NCI-H1694 (cell line): ENCODE results near the gene IGSF8.

ENCODE experiments used
- DNase-seq: peaks from one replicate; lab custom pipeline; 2025; lab: John Stamatoyannopoulos, UW

Gene IGSF8

DNA sequence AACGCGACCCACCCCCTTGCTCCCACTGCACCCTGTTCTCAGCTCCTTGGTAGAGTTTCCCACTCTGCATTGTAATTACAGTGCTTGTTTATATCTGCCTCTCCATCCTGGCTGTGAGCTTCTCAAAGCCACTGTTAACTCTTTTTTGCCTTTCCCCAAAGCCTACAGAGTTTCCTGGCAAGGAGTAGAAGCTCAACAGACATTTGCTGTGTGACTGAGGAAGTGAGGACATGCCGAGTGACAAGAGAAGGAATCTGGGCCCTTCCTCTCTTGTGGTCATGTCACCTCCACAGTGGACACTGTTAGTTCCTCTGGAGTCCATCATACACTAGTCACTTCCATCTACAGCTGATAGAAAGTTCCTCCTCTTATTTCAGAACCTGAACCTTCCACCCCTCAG lies 6.1 kb upstream of the IGSF8 start:
- no peak for DNase-seq

DNA sequence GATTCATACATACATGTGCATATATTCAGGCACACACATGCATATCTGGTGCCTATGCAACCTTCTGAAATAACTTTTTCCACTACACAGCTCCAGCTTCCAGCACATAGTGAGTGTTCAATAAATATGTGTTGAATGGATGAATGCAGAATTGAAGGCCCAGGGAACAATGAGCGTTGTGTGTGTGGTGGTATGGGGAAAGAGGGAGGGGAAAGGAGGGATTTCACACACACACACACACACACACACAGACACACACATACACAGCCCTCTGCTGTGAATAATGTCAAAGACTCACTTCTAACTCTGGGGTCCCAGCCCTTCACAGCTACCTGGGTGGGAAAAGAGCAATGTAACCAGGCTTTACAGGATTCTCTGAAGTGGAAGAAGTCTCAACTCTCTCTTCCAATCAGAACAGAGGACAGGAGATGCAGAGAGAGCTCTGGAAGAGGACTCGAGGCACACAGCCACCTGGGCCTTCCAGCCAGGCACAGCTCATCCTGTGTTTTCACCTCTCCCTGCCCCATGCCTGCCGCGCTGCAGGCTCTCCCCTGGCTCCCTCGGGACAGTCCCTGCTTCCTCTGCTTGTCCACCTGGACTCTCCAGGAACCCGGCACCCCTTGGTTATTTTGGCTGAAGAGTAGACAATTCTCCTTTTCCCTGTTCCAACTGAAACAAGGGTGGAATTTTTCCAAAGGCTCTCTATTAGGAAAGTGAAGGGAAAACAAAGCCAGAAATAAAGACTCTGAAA lies 5.4 kb upstream of the IGSF8 start:
- DNase-seq, result no peak

DNA sequence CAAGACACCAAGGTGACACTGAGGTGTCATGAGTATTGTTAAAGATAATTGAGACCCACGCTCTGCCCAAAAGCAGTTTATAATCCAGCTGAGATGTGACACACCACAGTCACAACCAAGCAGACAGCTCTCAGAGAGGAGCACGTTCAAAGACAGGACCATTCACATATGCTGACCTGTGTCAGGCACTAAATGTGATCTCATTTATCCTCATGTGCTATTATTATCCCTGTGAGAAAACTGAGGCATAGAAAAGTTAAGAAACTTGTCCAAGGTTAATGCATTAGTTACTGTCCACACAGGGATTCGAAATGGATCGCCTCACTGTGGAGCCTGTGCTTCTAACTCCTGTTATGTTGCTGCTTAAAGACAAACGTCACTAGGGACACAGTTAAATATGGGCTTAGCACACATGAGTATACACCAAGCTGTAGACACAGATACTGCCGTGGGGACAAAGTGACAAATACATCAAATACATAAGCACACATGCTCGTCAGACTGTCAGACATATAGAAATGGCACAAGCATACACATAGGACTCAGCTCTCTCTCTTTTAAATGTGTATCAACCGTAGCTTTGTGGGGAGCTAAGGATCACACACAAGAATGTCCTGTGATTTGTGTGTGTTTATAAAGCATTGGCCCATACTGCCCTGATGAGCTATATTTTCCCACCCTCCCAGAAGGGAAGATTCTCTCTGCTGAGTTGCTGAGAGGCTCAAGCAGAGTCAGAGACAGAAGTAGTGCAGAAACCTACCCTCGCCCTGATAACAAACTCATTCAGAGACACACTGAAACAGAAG lies 3.5 kb upstream of the IGSF8 start:
- no peak for DNase-seq

DNA sequence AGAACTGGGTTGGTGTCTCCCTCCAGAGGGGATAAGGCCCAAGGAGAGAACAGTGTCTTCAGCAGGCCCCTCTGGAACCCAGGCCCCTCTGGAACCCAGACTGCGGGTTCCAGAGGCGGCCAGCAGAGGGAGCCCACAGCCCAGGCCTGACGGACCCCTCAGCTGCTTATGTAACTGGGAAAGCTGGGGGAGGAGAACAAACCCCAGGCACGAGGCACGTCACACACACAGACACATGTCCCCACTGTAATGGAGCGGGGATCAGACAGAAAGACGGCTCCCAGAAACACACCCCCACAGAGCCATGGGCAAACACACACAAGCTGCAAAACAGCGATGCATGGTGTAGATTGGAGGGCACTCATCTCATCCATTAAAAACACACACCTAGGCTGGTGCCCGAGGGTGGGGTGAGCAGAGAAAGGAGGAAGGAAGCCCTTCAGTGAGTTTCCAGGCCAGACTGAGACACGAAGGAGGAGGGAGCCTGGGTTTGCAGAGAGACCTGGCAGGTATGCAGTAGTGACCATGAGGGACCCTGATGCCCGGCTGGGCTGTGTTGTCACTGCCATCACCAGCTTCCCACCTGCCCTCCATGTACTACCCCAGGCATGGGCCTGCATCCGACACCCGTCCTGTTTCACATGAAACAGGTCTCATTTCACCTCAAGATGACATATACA lies 2.8 kb upstream of the IGSF8 start:
- peak; percentile 86 for DNase-seq

DNA sequence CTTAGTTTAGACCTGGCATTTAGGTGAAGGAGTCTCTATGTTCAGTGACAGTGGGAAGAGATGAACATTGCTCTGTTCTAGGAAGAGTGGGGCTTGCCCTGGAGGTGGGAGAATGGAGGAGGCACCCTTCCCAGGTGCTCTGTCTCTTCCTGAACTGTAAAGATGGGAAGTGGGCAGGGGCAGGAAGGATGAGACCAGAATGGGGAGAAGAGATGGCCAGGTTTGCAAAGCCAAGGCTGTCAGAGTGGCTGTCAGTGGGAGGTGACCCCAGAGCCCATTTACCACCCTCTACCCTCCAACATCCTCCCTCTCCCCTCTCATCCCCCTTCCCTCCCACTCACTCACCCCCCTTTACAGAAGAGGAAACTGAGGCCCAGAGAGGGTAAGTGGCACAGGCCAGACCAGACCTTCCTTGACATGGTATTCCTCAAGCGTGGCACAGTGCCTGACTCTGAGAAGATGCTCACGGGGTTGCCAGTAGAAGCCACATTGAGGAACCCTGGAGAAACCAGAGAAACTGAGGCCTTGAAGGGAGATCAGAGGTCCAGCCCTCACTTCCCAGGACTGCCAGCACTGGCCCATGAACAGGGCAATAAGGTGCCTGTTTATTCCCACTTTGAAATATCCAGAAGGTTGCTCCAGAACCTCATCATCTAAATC lies 1.4 kb upstream of the IGSF8 start:
- DNase-seq, result no peak

DNA sequence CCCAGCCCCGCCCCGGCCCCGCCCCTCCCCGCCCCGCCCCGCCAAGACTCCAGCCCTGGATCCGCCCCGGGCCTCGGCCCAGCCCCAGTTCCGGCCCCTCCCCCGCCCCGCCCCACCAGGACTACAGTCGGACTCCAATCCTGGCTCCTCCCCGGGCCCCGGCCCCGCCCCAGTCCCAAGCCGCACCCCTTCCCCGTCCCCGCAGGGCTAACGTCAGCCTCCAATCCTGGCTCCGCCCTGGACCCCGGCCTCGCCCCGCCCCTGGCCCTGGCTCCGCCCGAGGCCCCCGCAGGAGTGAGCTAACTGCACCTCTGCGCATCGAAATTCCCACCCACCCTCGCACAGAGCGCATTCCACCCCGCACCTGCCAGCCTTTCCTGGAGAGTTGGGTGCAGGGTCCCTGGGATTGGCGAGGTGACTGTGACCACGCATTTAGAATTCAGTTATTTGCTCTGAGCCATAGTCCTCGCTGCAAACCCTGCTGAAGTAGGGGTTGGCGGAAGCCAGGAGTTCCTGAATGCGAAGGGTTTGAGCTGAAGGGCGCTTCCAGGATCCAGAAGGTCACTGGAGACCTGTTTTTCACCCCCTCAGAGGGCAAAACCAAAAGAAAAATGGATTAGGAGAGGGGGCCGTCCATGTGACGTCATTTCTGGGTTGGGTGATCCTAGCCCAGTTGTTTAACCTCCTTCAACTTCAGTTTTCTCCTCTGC lies 588 bp upstream of the IGSF8 start:
- peak; percentile 85 for DNase-seq

DNA sequence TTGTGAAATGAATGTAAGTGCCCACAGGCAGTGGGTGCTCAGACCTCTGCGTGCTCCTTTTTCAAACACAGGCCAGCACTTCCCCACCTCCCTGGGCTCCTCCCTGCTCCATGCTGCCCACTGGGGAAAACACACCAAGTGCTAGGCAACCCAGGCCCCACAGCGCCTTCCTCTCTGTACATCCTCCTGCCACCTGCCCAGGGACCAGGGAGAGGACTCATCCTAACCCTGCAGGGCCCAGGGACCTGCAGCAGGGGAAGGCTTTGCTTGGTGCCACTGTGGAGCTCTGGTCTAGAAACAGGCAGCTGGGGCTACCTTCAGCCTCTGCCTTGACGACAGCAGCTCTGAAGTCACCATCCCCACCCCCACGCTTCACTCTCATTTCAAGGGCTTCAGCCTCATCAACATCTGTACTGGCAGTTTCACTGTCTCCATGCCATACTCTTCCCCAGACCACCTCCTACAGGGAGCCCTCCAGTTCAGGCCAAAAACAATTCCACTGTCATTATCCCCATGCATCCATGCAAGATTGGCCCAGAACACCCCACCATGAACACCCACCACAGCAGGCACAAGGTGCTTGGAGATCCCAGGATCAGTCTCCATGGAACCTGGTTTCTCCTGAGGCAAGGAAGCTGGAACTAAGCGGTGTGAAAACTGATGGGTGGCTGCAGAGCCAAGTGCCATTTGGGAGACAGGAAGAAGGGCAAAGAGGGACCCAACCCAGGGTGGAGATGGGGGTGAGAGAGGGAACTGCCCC lies 1.1 kb downstream of the IGSF8 start:
- DNase-seq, result no peak

DNA sequence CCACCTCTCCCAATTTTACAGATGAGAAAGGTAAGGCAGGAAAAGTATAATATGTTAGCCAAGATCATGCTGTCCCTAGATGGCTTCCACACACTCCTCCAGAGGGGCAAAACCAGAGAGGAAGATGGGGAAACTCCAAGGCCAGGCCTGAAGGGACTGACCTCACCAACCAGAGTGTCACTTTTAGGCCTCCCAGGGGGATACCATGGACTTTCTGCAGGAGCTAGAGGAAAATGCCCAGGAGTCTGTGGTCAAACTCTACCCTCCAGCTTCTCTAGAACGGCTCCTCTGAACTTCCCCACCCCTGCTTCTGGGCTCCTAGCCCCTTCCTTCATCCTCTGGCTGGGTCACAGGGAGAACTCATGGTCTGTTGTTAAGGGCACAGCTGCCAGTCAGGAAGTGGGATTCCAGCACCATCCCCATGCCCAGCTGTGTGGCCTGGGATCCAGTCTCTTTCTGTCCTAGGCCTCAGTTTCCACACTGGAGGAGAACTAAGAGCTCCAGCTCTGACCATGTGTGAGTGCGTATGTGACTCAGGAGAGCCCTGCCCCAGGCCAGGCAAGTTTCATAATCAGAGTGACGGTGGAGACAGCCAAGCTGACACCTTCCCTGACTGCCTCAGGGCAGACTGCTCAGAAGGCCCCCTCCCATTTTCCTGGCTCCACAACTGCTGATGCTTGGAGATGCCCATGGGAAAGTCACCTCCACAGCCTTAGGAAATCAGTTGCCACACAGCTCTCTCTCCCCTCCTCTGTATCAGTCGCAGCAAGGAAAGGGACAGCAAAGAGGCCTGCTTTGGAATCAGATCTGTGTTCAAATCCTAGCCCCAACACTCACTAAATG lies 1.9 kb downstream of the IGSF8 start:
- DNase-seq, result no peak

DNA sequence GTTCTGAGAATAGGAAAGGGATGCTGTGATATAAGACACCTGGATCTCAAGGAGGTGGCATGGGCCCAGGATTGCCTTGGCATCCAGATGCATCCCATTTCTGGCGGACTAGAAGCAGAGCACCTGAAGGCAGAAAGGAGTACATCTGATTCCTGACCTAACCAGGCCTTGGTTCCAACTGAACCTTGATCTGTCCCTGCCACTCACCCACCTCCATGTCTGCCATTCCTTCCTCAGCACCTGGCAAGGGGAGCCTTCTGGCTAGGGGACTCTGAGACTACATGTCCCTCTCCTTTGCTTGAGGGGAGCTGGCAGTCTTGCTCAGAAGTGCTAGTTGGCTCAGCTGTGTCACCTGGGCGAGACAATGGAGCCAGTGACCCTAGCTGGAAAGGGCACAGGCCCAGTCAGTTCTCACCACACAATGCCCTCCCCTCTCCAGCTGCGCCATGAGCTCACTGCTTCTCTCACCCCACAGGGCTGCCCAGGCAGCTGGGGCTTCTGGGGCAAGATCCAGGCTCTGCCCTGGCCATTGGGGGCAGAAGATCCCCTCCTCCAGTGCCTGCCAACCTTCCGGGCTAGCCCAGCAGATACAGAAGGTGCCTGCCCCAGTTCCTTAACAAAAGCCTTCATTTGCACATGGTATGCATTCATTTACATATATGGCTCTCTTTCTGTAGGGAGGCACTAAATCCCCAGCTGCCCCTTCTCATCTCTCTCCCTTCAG lies 2.9 kb downstream of the IGSF8 start:
- no peak for DNase-seq

DNA sequence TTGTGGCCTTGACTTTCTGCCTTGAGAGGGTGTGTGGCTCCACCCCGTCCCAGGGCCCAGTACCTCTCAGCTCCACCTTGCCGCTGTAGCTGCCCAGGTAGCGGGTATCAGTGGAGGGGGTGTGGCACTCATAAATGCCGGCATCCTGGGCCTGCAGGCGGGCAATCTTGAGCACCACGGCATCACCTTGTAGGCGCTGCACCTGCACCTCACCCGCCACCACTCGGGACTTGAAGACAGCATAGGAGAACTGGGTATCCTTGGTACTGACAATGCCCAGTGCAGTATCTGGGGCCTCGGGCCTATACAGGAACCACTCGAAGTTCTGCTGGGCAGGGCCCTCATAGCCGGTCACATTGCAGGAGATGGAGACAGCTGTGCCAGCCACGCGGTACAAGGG lies 3.6 kb downstream of the IGSF8 start:
- no peak for DNase-seq

DNA sequence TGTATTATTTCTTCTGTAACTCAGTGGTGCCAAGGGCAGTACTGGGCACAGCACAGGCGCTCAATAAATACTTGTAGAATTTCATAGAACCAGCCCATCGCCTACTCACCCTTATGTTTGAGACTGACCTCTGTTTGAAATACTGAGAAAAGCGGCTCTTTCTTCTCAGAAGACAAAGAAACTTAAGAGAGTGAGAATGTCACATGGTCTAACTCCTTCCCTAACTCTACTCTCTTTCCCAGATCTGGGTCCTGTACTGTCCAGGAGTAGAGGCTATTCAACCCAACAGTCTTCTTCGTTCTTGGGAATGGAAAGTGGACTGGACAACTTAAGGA lies 4.2 kb downstream of the IGSF8 start:
- DNase-seq, result no peak

DNA sequence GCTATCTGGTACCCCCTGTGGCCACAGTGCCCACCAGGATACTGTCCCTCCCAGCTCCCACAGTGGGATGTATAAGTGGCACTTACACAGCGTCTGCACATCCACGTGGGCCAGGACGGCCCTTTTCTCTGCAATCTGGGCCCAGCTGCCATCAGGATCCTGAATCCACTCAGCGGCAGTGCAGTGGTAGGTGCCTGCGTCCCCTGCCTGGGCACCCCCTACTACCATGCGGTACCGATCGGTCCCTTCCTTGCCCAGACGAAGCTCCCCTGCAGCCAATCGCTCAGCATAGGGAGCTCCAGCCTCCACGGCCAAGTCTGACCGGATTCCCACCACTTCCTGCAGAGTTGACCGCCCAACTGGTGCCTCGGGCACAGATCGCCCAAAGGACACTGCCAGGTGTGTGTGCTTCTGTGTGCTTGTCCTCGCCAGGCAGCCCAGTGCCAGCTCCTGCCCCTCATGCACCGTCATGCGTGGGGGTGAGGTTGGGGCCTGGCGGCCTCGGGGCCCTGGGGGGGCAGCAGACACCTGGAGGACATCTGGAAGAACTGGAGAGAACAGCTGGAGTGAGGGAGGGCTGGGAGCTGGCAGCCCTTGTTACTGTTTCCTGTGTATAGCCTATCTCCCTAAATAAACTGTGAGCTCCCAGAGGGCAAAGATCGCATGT lies 4.7 kb downstream of the IGSF8 start:
- no peak for DNase-seq

DNA sequence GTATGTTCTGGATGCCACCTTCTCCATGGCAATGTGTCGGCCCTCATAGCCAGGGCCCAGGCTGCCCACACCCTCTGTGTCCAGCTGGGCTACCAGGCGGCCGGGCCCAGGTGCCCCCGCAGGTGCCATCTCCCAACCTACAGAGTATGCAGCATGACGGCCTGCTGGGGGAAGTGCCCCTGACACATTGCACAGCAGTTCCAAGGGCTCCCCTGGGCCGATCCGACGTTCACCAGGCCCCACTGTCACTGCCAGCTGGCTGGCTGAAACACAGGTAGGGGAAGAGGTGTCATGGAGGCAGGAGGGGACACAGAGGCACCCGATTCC lies 5.4 kb downstream of the IGSF8 start:
- no peak for DNase-seq

DNA sequence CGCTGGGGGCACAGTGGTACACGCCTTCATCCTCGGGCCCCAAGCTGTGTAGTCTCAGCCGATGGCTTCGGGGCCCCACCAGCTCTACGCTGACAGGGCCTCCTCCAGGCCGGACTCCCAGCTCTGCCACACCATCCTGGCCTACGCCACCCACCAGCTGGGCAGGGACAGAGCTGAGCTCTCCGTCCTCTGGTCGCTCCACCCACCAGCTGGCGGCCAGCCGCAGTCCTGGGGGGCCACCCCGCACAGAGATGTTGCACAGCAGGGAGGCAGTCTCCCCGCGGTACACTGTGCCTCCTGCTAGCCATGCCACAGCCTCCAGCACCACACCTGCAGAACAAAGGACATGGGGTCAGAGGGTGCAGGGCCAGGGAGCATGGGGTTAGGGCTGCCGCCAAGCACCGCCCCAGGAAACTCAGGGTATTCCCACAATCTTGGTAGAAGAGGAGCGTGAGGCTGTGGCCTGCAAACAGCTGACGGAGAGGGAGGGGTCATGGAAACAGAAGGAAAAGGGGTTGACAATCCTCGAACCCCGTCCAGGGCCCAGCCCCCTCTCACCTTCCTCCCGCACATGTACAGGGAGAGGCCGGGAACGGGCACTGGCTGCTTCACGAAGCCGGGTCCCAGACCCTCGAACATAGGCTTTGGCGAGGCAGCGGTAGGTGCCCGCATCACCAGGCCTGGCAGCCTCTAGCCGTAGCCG lies 5.9 kb downstream of the IGSF8 start:
- DNase-seq, result no peak

DNA sequence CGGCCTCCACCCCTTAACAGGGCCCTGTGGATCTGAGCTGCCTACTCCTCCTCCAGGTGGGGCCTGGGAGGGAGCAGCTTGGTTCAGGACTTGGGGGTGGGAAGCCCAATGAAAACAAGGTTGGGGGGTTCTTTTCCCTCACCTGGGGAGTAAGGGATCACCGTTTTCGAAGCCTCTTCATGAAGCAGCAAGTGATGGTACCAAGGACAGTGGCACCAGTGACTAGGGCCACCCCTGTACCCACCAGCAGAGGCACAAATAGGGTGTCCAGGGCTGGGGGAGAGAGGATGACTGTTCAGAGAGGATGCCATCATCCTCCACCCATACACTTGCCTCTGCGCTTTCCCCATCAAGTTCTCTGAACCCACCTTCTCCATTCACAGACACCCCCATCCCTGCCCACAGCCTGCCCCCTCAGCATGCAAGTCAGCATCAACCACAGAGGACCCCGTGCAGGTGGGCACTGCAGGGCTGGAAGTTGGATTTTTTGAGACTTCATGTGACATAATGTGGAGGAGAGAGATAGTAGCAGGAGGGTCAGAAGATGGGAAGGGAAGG lies 6.7 kb downstream of the IGSF8 start:
- DNase-seq, result no peak

DNA sequence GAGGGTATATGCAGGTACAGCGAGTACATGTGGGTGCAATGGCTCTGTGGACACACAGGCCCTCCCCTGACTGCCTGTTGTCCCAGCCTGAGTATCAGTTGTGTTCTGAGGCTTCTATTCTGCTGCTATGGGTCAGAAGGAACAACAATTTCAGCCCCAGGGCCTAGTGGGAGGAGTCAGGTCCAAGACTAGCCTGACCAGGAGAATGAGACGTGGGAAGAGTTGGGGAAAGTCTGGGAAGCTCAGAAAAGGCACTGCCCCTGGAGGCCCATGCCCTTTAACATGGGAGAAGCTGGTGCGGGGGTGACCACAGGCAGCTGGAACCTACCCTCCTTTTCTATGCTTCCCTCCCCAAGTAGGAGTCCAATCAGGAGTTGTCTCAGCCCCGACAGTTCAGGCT lies 7.7 kb downstream of the IGSF8 start:
- DNase-seq, result no peak

DNA sequence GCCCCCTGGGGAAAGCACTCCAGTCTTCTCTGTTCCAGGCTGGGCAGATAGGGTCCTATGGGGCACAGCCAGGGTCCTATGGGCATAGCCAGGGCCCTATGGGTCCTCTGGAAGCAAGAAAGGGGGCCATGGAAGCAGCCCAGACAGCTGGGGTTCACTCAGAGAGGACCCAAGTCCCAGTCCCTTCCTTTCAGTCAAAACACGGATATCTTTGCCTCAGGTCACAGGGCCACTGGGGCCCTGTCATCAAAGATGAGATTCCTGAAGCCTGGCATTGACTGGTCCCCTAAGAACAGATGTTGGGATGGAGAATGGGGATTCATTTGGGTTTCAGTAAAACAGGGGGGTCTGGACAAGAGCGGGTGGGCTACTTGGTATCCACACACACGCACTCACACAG lies 8.5 kb downstream of the IGSF8 start:
- no peak for DNase-seq

DNA sequence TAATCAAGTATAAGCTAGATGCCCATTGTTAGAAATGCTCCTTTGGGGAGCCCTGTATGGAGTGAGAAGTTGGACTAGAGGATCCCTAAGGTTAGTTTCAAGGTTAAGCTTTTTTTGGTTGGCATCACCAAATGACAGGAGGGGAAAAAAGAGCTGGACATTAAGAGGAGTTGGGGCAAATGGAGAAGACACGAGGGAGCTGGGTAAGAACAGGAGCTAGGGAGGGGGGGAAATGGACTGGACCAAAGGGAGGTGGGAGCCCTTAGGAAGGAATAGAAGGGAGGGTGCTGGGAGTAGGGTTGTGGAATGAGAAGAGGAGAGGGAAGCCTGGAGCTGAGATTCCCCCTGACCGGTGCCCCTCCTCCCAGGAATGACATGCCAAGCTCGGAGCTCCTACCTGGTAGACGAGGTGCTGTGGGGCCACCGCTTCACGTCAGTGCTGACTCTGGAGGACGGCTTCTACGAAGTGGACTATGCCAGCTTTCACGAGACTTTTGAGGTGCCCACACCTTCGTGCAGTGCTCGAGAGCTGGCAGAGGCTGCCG lies 11.2 kb downstream of the IGSF8 start:
- DNase-seq, result no peak
